OCI-LY7 (cell line): ENCODE results near the gene SERPINE1.
A peak's percentile ranks its signal among the peaks of the same experiment; 100 is the strongest.

Experiments
- EZH2phosphoT487 ChIP-seq: fragments of 200-600 bp; sonication (generic); IDR thresholded peaks from 2 replicates; pipeline ENCODE4 v1.6.1; 2018; ENCODE audit warnings: low read depth, borderline replicate concordance, mild to moderate bottlenecking, mixed run types, antibody characterized with exemption, low read length, moderate library complexity, mixed read lengths
- TF ChIP-seq, protein P1 (sequence below): fragments of 200-600 bp; sonication (generic); conservative IDR thresholded peaks from 2 replicates; pipeline ENCODE4 v1.5.1; 2014; ENCODE audit warnings: mild to moderate bottlenecking, antibody characterized with exemption, low read length, moderate library complexity, mixed read lengths

GRCh38 chr7:101169838-101170551 is 43.1 kb downstream of the SERPINE1 start:
- TF ChIP-seq, protein P1, sequence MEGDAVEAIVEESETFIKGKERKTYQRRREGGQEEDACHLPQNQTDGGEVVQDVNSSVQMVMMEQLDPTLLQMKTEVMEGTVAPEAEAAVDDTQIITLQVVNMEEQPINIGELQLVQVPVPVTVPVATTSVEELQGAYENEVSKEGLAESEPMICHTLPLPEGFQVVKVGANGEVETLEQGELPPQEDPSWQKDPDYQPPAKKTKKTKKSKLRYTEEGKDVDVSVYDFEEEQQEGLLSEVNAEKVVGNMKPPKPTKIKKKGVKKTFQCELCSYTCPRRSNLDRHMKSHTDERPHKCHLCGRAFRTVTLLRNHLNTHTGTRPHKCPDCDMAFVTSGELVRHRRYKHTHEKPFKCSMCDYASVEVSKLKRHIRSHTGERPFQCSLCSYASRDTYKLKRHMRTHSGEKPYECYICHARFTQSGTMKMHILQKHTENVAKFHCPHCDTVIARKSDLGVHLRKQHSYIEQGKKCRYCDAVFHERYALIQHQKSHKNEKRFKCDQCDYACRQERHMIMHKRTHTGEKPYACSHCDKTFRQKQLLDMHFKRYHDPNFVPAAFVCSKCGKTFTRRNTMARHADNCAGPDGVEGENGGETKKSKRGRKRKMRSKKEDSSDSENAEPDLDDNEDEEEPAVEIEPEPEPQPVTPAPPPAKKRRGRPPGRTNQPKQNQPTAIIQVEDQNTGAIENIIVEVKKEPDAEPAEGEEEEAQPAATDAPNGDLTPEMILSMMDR: peak; percentile 91
- TF ChIP-seq EZH2phosphoT487: no peak
